Central memory CD8-positive, alpha-beta T cell (primary cell): ENCODE data around the gene PNKD.

Source experiments
- ATAC-seq: fragments of 150-1000 bp; cut with Tn5 transposase; replicated peaks from 2 replicates; pipeline ENCODE4 v1.10.0; 2022; ENCODE audit warnings: mild to moderate bottlenecking, moderate FRiP score, moderate number of reproducible peaks; ENCODE audit not compliant: poor library complexity, severe bottlenecking; ENCODE audit errors: extremely low read depth
- DNase-seq, 2 donors: peaks; one replicate each; pipeline ENCODE4 v3.0.0; 2021; ENCODE audit warnings: low spot score in 2 of 2
- H3K27ac Mint-ChIP-seq: one replicate; pipeline ENCODE4 v1.8.0; 2022; ENCODE audit warnings: low read depth, mild to moderate bottlenecking, moderate library complexity, mixed read lengths
- H3K27me3 Mint-ChIP-seq: one replicate; pipeline ENCODE4 v1.8.0; 2022; ENCODE audit warnings: mixed read lengths
- H3K36me3 Mint-ChIP-seq: one replicate; pipeline ENCODE4 v1.8.0; 2022; ENCODE audit warnings: mild to moderate bottlenecking, moderate library complexity, mixed read lengths; ENCODE audit not compliant: insufficient read depth
- H3K4me1 Mint-ChIP-seq: one replicate; pipeline ENCODE4 v1.8.0; 2022; ENCODE audit warnings: mixed read lengths
- H3K4me3 Mint-ChIP-seq: one replicate; pipeline ENCODE4 v1.8.0; 2022; ENCODE audit warnings: mild to moderate bottlenecking, moderate library complexity, mixed read lengths
- H3K9me3 Mint-ChIP-seq: one replicate; pipeline ENCODE4 v1.8.0; 2022; ENCODE audit warnings: mixed read lengths

PNKD gene

GRCh38 chr2:218269900-218270720 lies at the start of gene PNKD, which contains the start of gene AAMP:
Gene PNKD, plus strand, starts transcription at chr2:218270519. Its CDS starts 17 bp downstream, at chr2:218270536.
Gene AAMP, minus strand, starts transcription at chr2:218270137. Its CDS starts 51 bp downstream, at chr2:218270086.
- Mint-ChIP-seq H3K27me3 (no peaks in the 10 kb centered on the region), H3K4me3 (peak within 1 kb of the TSS; percentile 86), H3K27ac (peak within 1 kb of the TSS; percentile 87), H3K4me1 (peaks cover 64% of the 10 kb centered on the region), H3K36me3 (peaks cover 40% of the 10 kb centered on the region), H3K9me3 (no peaks in the 10 kb centered on the region)
- peak; percentile 100 for DNase-seq
- peak; percentile 95 for ATAC-seq

GRCh38 chr2:218221000-218221399 lies 49.3 kb upstream of the PNKD start:
- DNase-seq (no peak), ATAC-seq (no peak)
- H3K27me3 Mint-ChIP-seq = no peaks in the 10 kb centered on the region
- no peaks in the 10 kb centered on the region for H3K9me3 Mint-ChIP-seq
- peak overlapping the region; percentile 98 for H3K27ac Mint-ChIP-seq
- H3K4me3 Mint-ChIP-seq = peak overlapping the region; percentile 92
- H3K4me1 Mint-ChIP-seq = peaks cover 86% of the 10 kb centered on the region
- peaks cover 64% of the 10 kb centered on the region for H3K36me3 Mint-ChIP-seq

- Mint-ChIP-seq H3K9me3 (no peaks in the 10 kb centered on the region), H3K36me3 (peaks cover 69% of the 10 kb centered on the region), H3K4me3 (peak overlapping the region; percentile 92), H3K4me1 (peaks cover 89% of the 10 kb centered on the region), H3K27ac (peak overlapping the region; percentile 98), H3K27me3 (no peaks in the 10 kb centered on the region)
- peak; percentile 74 for ATAC-seq
- DNase-seq = no peak
These were observed 47.3 kb upstream of the PNKD start for GRCh38 chr2:218223046-218223445.

- Mint-ChIP-seq H3K4me3 (peak overlapping the region; percentile 41), H3K4me1 (peaks cover 90% of the 10 kb centered on the region), H3K36me3 (peaks cover 71% of the 10 kb centered on the region), H3K27ac (peak overlapping the region; percentile 88), H3K9me3 (no peaks in the 10 kb centered on the region), H3K27me3 (no peaks in the 10 kb centered on the region)
- no peak for ATAC-seq
- no peak for DNase-seq
These were observed 46.1 kb upstream of the PNKD start for GRCh38 chr2:218224186-218224585.

GRCh38 chr2:218226903-218227302 lies 43.4 kb upstream of the PNKD start:
- no peak for DNase-seq
- ATAC-seq = no peak
- H3K4me3 Mint-ChIP-seq = peak overlapping the region; percentile 36

GRCh38 chr2:218228366-218229090 lies 41.8 kb upstream of the PNKD start:
- Mint-ChIP-seq H3K27me3 (no peaks in the 10 kb centered on the region), H3K9me3 (no peaks in the 10 kb centered on the region), H3K4me1 (peaks cover 76% of the 10 kb centered on the region), H3K27ac (peak overlapping the region; percentile 89), H3K36me3 (peaks cover 81% of the 10 kb centered on the region), H3K4me3 (peak overlapping the region; percentile 59)
- no peak for ATAC-seq
- no peak for DNase-seq

More at GRCh38 chr2:218226903-218227302, 43.4 kb upstream of the PNKD start:
- Mint-ChIP-seq H3K27ac (peak overlapping the region; percentile 88), H3K27me3 (no peaks in the 10 kb centered on the region), H3K36me3 (peaks cover 77% of the 10 kb centered on the region), H3K9me3 (no peaks in the 10 kb centered on the region), H3K4me1 (peaks cover 82% of the 10 kb centered on the region)

- no peaks in the 10 kb centered on the region for H3K27me3 Mint-ChIP-seq
- ATAC-seq (peak; percentile 84), DNase-seq (no peak)
- peaks cover 77% of the 10 kb centered on the region for H3K4me1 Mint-ChIP-seq
- no peaks in the 10 kb centered on the region for H3K9me3 Mint-ChIP-seq
- peaks cover 86% of the 10 kb centered on the region for H3K36me3 Mint-ChIP-seq
- peak overlapping the region; percentile 89 for H3K27ac Mint-ChIP-seq
- H3K4me3 Mint-ChIP-seq = peak overlapping the region; percentile 59
These were observed 41.1 kb upstream of the PNKD start for GRCh38 chr2:218229239-218229638.

- H3K36me3 Mint-ChIP-seq = peaks cover 85% of the 10 kb centered on the region
- no peaks in the 10 kb centered on the region for H3K9me3 Mint-ChIP-seq
- no peaks in the 10 kb centered on the region for H3K27me3 Mint-ChIP-seq
- H3K27ac Mint-ChIP-seq = peak overlapping the region; percentile 63
- peak overlapping the region; percentile 62 for H3K4me3 Mint-ChIP-seq
- ATAC-seq (peak; percentile 57), DNase-seq (no peak)
- peaks cover 77% of the 10 kb centered on the region for H3K4me1 Mint-ChIP-seq
These were observed 40.5 kb upstream of the PNKD start for GRCh38 chr2:218229851-218230250.

GRCh38 chr2:218230882-218231281 lies 39.4 kb upstream of the PNKD start:
- Mint-ChIP-seq H3K9me3 (no peaks in the 10 kb centered on the region), H3K27ac (peak overlapping the region; percentile 63), H3K4me3 (peak overlapping the region; percentile 62), H3K36me3 (peaks cover 85% of the 10 kb centered on the region), H3K4me1 (peaks cover 67% of the 10 kb centered on the region), H3K27me3 (no peaks in the 10 kb centered on the region)
- DNase-seq = no peak
- peak; percentile 67 for ATAC-seq

GRCh38 chr2:218233543-218233942 lies 36.8 kb upstream of the PNKD start:
- H3K4me3 Mint-ChIP-seq = no peak overlapping the region
- H3K27ac Mint-ChIP-seq = peak overlapping the region; percentile 44
- H3K4me1 Mint-ChIP-seq = peaks cover 47% of the 10 kb centered on the region
- H3K9me3 Mint-ChIP-seq = no peaks in the 10 kb centered on the region
- DNase-seq = no peak
- H3K36me3 Mint-ChIP-seq = peaks cover 86% of the 10 kb centered on the region
- H3K27me3 Mint-ChIP-seq = no peaks in the 10 kb centered on the region
- ATAC-seq = no peak

- ATAC-seq = no peak
- H3K27me3 Mint-ChIP-seq = no peaks in the 10 kb centered on the region
- H3K36me3 Mint-ChIP-seq = peaks cover 92% of the 10 kb centered on the region
- H3K9me3 Mint-ChIP-seq = no peaks in the 10 kb centered on the region
- no peak for DNase-seq
- peaks cover 38% of the 10 kb centered on the region for H3K4me1 Mint-ChIP-seq
- H3K27ac Mint-ChIP-seq = peak overlapping the region; percentile 49
- H3K4me3 Mint-ChIP-seq = no peak overlapping the region
These were observed 35.8 kb upstream of the PNKD start for GRCh38 chr2:218234521-218234920.

- Mint-ChIP-seq H3K27ac (peak overlapping the region; percentile 49), H3K27me3 (no peaks in the 10 kb centered on the region), H3K9me3 (no peaks in the 10 kb centered on the region), H3K4me3 (no peak overlapping the region), H3K4me1 (peaks cover 38% of the 10 kb centered on the region), H3K36me3 (peaks cover 95% of the 10 kb centered on the region)
- no peak for DNase-seq
- ATAC-seq = no peak
These were observed 35.3 kb upstream of the PNKD start for GRCh38 chr2:218235017-218235416.
